HL-60 (cell line): ENCODE data around the gene TIMM44.
A peak's percentile ranks its signal among the peaks of the same experiment; 100 is the strongest.

Experiments used
- DNase-seq, 2 experiments: peaks; one replicate each; pipeline ENCODE4 v3.0.0-alpha.2; 2010 to 2020; ENCODE audit warnings: low read depth in 1 of 2, low spot score in 1 of 2
- H3K27ac ChIP-seq: fragments of 250-450 bp; sonication (Bioruptor Pico); replicated peaks from 2 replicates; pipeline ENCODE4 v1.5.1; 2020; ENCODE audit warnings: mild to moderate bottlenecking, moderate library complexity
- H3K27me3 ChIP-seq: fragments of 250-450 bp; sonication (Bioruptor Pico); 2 replicates; pipeline ENCODE4 v1.5.1; 2021; ENCODE audit warnings: mild to moderate bottlenecking, moderate library complexity; ENCODE audit not compliant: insufficient read depth, poor library complexity, severe bottlenecking
- H3K4me3 ChIP-seq: replicated peaks from 2 replicates; pipeline ENCODE4 v1.5.1; 2011; ENCODE audit warnings: mild to moderate bottlenecking, control low read depth, low read length; ENCODE audit not compliant: insufficient read depth
- GABPA ChIP-seq: IDR thresholded peaks from 2 replicates; pipeline ENCODE4 v1.6.1; 2012; ENCODE audit warnings: low read depth
- POLR2AphosphoS5 ChIP-seq: IDR thresholded peaks from 2 replicates; pipeline ENCODE4 v1.6.1; 2012; ENCODE audit warnings: low read depth
- SPI1 ChIP-seq: IDR thresholded peaks from 2 replicates; pipeline ENCODE4 v1.6.1; 2012; ENCODE audit warnings: low read depth, mild to moderate bottlenecking, borderline replicate concordance
- TF ChIP-seq, protein P1 (sequence below): IDR thresholded peaks from one replicate; pipeline ENCODE4 v1.5.1; 2011; ENCODE audit warnings: low read length, control low read depth, inconsistent platforms; ENCODE audit not compliant: insufficient read depth
- TF ChIP-seq, protein P2 (sequence below): IDR thresholded peaks from 2 replicates; pipeline ENCODE4 v1.6.1; 2012; ENCODE audit warnings: low read depth; ENCODE audit not compliant: insufficient replicate concordance

TIMM44 gene

DNA sequence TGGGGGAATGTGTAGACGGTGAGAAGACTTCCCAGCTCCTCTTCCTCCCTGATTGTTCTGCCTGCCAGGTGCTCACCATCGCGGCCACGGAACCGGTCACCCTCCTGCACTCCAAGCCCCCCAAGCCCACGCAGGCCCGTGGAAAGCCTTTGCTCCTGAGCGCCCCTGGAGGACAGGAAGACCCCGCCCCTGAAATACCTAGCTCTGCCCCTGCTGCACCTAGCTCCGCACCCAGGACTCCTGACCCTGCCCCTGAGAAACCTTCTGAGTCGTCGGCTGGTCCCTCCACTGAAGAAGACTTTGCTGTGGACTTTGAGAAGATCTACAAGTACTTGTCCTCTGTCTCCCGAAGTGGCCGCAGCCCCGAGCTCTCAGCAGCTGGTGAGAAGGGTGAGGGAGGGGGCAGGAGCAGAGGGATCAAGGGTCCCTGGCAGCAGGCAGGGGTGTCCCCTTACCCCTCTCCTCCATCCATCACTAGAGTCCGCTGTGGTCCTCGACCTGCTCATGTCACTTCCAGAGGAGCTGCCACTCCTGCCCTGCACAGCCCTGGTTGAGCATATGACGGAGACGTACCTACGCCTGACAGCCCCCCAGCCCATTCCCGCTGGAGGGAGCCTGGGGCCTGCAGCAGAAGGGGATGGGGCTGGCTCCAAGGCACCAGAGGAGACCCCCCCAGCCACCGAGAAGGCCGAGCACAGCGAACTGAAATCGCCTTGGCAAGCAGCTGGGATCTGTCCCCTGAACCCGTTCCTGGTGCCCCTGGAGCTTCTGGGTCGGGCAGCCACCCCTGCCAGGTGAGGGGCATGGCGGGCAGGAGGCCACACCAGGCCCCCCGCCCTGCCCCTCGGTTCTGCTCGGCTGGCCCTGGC lies 21.3 kb downstream of the TIMM44 start:
- no peak for TF ChIP-seq SPI1
- no peak for TF ChIP-seq POLR2AphosphoS5
- TF ChIP-seq, protein P1, sequence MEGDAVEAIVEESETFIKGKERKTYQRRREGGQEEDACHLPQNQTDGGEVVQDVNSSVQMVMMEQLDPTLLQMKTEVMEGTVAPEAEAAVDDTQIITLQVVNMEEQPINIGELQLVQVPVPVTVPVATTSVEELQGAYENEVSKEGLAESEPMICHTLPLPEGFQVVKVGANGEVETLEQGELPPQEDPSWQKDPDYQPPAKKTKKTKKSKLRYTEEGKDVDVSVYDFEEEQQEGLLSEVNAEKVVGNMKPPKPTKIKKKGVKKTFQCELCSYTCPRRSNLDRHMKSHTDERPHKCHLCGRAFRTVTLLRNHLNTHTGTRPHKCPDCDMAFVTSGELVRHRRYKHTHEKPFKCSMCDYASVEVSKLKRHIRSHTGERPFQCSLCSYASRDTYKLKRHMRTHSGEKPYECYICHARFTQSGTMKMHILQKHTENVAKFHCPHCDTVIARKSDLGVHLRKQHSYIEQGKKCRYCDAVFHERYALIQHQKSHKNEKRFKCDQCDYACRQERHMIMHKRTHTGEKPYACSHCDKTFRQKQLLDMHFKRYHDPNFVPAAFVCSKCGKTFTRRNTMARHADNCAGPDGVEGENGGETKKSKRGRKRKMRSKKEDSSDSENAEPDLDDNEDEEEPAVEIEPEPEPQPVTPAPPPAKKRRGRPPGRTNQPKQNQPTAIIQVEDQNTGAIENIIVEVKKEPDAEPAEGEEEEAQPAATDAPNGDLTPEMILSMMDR: no peak
- no peak for TF ChIP-seq GABPA
- TF ChIP-seq, protein P2, sequence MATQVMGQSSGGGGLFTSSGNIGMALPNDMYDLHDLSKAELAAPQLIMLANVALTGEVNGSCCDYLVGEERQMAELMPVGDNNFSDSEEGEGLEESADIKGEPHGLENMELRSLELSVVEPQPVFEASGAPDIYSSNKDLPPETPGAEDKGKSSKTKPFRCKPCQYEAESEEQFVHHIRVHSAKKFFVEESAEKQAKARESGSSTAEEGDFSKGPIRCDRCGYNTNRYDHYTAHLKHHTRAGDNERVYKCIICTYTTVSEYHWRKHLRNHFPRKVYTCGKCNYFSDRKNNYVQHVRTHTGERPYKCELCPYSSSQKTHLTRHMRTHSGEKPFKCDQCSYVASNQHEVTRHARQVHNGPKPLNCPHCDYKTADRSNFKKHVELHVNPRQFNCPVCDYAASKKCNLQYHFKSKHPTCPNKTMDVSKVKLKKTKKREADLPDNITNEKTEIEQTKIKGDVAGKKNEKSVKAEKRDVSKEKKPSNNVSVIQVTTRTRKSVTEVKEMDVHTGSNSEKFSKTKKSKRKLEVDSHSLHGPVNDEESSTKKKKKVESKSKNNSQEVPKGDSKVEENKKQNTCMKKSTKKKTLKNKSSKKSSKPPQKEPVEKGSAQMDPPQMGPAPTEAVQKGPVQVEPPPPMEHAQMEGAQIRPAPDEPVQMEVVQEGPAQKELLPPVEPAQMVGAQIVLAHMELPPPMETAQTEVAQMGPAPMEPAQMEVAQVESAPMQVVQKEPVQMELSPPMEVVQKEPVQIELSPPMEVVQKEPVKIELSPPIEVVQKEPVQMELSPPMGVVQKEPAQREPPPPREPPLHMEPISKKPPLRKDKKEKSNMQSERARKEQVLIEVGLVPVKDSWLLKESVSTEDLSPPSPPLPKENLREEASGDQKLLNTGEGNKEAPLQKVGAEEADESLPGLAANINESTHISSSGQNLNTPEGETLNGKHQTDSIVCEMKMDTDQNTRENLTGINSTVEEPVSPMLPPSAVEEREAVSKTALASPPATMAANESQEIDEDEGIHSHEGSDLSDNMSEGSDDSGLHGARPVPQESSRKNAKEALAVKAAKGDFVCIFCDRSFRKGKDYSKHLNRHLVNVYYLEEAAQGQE: no peak
- no peak for DNase-seq
- H3K4me3 ChIP-seq: no peak overlapping the region
- H3K27ac ChIP-seq: no peak overlapping the region
- H3K27me3 ChIP-seq: no peaks in the 10 kb centered on the region

DNA sequence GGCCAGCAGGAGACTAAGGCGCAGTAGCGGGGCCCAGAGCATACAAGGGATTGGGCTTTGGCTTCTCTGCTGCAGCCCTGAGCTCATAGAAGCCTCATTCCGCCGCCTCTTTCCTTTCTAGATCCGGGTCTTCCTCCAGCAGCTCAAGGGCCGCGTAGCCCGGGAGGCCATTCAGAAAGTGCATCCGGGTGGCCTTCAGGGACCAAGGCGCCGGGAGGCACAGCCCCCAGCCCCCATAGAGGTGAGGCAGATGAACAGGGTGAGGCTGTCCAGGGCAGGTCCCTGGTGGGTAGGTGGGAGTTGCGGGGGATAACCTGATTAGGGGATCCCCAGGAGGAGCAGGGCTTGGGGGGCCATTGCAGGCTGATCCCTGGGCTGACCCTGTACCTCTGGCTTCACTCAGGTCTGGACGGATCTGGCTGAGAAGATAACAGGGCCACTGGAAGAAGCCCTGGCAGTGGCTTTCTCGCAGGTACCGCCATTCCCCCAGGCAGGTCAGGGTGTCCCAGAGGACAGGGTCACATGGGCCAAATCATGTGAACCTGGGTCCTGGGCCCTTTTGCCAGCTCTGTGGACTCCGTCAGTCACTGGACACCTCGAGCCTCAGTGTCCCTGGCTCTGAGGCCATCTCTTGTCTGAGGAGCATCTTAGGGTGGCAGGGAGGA lies 22.0 kb downstream of the TIMM44 start:
- Histone ChIP-seq H3K27me3 (no peaks in the 10 kb centered on the region), H3K27ac (peak overlapping the region; percentile 57), H3K4me3 (peak overlapping the region; percentile 54)
- no peak for DNase-seq
- no peak for TF ChIP-seq POLR2AphosphoS5
- TF ChIP-seq, protein P1: no peak
- no peak for TF ChIP-seq GABPA
- TF ChIP-seq, protein P2: no peak
- no peak for TF ChIP-seq SPI1

DNA sequence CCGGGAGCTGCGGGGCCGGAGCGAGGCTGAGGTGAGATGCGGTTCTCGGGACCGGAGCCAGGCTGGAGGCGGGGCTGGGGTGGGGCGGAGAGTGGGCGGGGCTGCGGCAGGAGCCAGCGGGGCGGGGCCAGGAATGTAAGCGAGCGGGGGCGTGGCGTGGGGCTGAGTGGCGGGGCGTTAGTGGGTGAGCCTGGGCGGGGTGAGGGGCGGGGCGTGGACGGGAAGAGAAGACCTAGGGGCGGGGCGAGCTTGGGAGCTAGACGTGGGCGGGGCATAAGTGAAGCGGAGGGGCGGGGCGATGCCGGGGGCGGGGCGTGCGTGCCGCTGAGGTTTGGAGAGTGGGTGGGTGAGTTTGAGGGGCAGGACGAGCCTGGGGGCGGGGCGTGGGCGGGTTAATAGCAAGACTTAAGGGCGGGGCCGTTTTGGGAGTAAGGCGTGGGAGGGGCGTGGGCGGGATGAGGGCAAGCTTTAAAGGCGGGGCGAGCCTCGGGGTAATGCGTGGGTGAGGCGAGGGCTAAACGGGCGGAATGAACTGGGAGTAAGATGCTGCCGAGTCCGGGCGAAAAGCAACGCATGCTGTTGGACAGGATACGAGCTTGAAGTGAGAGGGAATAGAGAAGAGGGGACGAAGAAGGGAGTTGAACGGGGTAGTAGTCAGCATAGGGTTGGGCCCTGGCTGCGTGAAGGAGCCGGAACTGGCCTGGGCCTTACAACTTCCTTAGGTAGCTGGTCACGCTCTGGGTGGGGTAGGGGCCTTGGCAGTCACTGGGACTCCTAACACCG lies 22.8 kb downstream of the TIMM44 start:
- Histone ChIP-seq H3K27me3 (peaks cover 3% of the 10 kb centered on the region), H3K27ac (peak overlapping the region; percentile 57), H3K4me3 (peak overlapping the region; percentile 85)
- peak; percentile 90 to 97 for DNase-seq
- TF ChIP-seq, protein P2: no peak
- TF ChIP-seq SPI1 (no peak), GABPA (no peak), POLR2AphosphoS5 (no peak)
- TF ChIP-seq, protein P1: no peak
